ENCODE measurements around the gene CMPK2.

GRCh38 chr2:6877402-6878304 is 11.9 kb upstream of the CMPK2 start, which contains the start of gene RSAD2:
- TF ChIP-seq, protein P1, sequence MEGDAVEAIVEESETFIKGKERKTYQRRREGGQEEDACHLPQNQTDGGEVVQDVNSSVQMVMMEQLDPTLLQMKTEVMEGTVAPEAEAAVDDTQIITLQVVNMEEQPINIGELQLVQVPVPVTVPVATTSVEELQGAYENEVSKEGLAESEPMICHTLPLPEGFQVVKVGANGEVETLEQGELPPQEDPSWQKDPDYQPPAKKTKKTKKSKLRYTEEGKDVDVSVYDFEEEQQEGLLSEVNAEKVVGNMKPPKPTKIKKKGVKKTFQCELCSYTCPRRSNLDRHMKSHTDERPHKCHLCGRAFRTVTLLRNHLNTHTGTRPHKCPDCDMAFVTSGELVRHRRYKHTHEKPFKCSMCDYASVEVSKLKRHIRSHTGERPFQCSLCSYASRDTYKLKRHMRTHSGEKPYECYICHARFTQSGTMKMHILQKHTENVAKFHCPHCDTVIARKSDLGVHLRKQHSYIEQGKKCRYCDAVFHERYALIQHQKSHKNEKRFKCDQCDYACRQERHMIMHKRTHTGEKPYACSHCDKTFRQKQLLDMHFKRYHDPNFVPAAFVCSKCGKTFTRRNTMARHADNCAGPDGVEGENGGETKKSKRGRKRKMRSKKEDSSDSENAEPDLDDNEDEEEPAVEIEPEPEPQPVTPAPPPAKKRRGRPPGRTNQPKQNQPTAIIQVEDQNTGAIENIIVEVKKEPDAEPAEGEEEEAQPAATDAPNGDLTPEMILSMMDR (tag by site-specific recombination; IDR thresholded peaks at IDR 0.05): no peak
- TF ChIP-seq, protein P2, sequence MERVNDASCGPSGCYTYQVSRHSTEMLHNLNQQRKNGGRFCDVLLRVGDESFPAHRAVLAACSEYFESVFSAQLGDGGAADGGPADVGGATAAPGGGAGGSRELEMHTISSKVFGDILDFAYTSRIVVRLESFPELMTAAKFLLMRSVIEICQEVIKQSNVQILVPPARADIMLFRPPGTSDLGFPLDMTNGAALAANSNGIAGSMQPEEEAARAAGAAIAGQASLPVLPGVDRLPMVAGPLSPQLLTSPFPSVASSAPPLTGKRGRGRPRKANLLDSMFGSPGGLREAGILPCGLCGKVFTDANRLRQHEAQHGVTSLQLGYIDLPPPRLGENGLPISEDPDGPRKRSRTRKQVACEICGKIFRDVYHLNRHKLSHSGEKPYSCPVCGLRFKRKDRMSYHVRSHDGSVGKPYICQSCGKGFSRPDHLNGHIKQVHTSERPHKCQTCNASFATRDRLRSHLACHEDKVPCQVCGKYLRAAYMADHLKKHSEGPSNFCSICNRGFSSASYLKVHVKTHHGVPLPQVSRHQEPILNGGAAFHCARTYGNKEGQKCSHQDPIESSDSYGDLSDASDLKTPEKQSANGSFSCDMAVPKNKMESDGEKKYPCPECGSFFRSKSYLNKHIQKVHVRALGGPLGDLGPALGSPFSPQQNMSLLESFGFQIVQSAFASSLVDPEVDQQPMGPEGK (tag by site-specific recombination; IDR thresholded peaks at IDR 0.05): no peak
- no peak for TF ChIP-seq ZNF274 (IDR thresholded peaks at IDR 0.05; ENCODE audit: low read length)
- TF ChIP-seq ZNF274 (tag by site-specific recombination; IDR thresholded peaks at IDR 0.05; ENCODE audit: borderline replicate concordance): no peak
- TF ChIP-seq ZBTB48 (tag by site-specific recombination; IDR thresholded peaks at IDR 0.05): no peak
- no peak for TF ChIP-seq ZIC2 (tag by site-specific recombination; IDR thresholded peaks at IDR 0.05)
- TF ChIP-seq ZNF214 (tag by site-specific recombination; IDR thresholded peaks at IDR 0.05; ENCODE audit: borderline replicate concordance): no peak
- no peak for TF ChIP-seq ZNF530 (tag by site-specific recombination; IDR thresholded peaks at IDR 0.05; ENCODE audit: low read depth)

Data from HEK293 (cell line).